ENCODE measurements around the gene SFT2D1.

GRCh38 chr6:166271376-166271765 lies 71.0 kb downstream of the SFT2D1 start:
- TF ChIP-seq CTCF (IDR thresholded peaks at IDR 0.05): no peak
- TF ChIP-seq POLR2A (IDR thresholded peaks at IDR 0.05): no peak
- TF ChIP-seq POLR2AphosphoS5 (IDR thresholded peaks at IDR 0.05): no peak

All from breast epithelium (tissue), 3 donors.